ENCODE results near the gene AAGAB. TPM values are rescaled to one million over a fixed set of nuclear protein-coding genes. Genes with fewer than 3 reads are reported as not detected.

Gene AAGAB
- total and polyA plus RNA-seq, 2 donors (not counting 1 experiment from before 2014, with no cell fraction given): 55.8 to 62.5 TPM

GRCh38 chr15:67198157-67198754 lies 56.2 kb downstream of the AAGAB start:
- Histone ChIP-seq H3K27ac (ENCODE audit: insufficient read depth, low read length) (peak overlapping the region; percentile 43), H2AFZ (ENCODE audit: low read length) (no peak overlapping the region), H3K4me2 (ENCODE audit: extremely low read depth, insufficient read depth, low read length) (no peak overlapping the region), H3K79me2 (ENCODE audit: control insufficient read depth, insufficient read depth, low read length) (no peaks in the 10 kb centered on the region), H3K9ac (ENCODE audit: insufficient read depth, low read length) (no peak overlapping the region), H3K36me3 (ENCODE audit: control insufficient read depth, insufficient read depth, low read length) (peaks cover 11% of the 10 kb centered on the region), H3K9me3 (ENCODE audit: control insufficient read depth, insufficient read depth, low read depth, low read length) (no peaks in the 10 kb centered on the region), H4K20me1 (ENCODE audit: control insufficient read depth, extremely low read depth, insufficient read depth, low read length) (no peaks in the 10 kb centered on the region), H3K4me3 (replicated peaks in 1 of 4; ENCODE audit: control extremely low read depth in 1 of 4, insufficient read depth in 1 of 4, low read depth in 3 of 4, low read length in 4 of 4) (no peak overlapping the region), H3K4me1 (ENCODE audit: control insufficient read depth, extremely low read depth, insufficient read depth, low read length) (peaks cover 22% of the 10 kb centered on the region), H3K27me3 (ENCODE audit: control insufficient read depth, insufficient read depth, low read length) (no peaks in the 10 kb centered on the region)
- TF ChIP-seq EZH2 (IDR thresholded peaks at IDR 0.05; ENCODE audit: low read length, missing control alignments): no peak
- no peak for TF ChIP-seq CTCF (conservative IDR thresholded peaks at IDR 0.05 in 1 of 2, IDR thresholded peaks at IDR 0.05 in 1 of 2; ENCODE audit: low read depth in 1 of 2, low read length in 2 of 2)
- DNase-seq (ENCODE audit: low read depth in 2 of 2): no peak

GRCh38 chr15:67197364-67197695 lies 57.1 kb downstream of the AAGAB start:
- Histone ChIP-seq H2AFZ (ENCODE audit: low read length) (no peak overlapping the region), H3K79me2 (ENCODE audit: control insufficient read depth, insufficient read depth, low read length) (no peaks in the 10 kb centered on the region), H4K20me1 (ENCODE audit: control insufficient read depth, extremely low read depth, insufficient read depth, low read length) (no peaks in the 10 kb centered on the region), H3K9ac (ENCODE audit: insufficient read depth, low read length) (no peak overlapping the region), H3K27ac (ENCODE audit: insufficient read depth, low read length) (peak overlapping the region; percentile 69), H3K9me3 (ENCODE audit: control insufficient read depth, insufficient read depth, low read depth, low read length) (no peaks in the 10 kb centered on the region), H3K4me2 (ENCODE audit: extremely low read depth, insufficient read depth, low read length) (no peak overlapping the region), H3K27me3 (ENCODE audit: control insufficient read depth, insufficient read depth, low read length) (no peaks in the 10 kb centered on the region), H3K4me1 (ENCODE audit: control insufficient read depth, extremely low read depth, insufficient read depth, low read length) (peaks cover 27% of the 10 kb centered on the region), H3K36me3 (ENCODE audit: control insufficient read depth, insufficient read depth, low read length) (peaks cover 12% of the 10 kb centered on the region), H3K4me3 (replicated peaks in 1 of 4; ENCODE audit: control extremely low read depth in 1 of 4, insufficient read depth in 1 of 4, low read depth in 3 of 4, low read length in 4 of 4) (no peak overlapping the region)
- TF ChIP-seq CTCF (conservative IDR thresholded peaks at IDR 0.05 in 1 of 2, IDR thresholded peaks at IDR 0.05 in 1 of 2; ENCODE audit: low read depth in 1 of 2, low read length in 2 of 2): no peak
- TF ChIP-seq EZH2 (IDR thresholded peaks at IDR 0.05; ENCODE audit: low read length, missing control alignments): no peak
- no peak for DNase-seq (ENCODE audit: low read depth in 2 of 2)

- H3K9ac ChIP-seq (ENCODE audit: insufficient read depth, low read length): no peak overlapping the region
- peaks cover 17% of the 10 kb centered on the region for H3K36me3 ChIP-seq (ENCODE audit: control insufficient read depth, insufficient read depth, low read length)
These were observed 57.6 kb downstream of the AAGAB start for GRCh38 chr15:67196672-67197363.

More at GRCh38 chr15:67196672-67197363, 57.6 kb downstream of the AAGAB start:
- Histone ChIP-seq H4K20me1 (ENCODE audit: control insufficient read depth, extremely low read depth, insufficient read depth, low read length) (no peaks in the 10 kb centered on the region), H3K4me1 (ENCODE audit: control insufficient read depth, extremely low read depth, insufficient read depth, low read length) (peaks cover 29% of the 10 kb centered on the region), H3K4me3 (replicated peaks in 1 of 4; ENCODE audit: control extremely low read depth in 1 of 4, insufficient read depth in 1 of 4, low read depth in 3 of 4, low read length in 4 of 4) (no peak overlapping the region), H3K4me2 (ENCODE audit: extremely low read depth, insufficient read depth, low read length) (peak overlapping the region; percentile 29), H3K79me2 (ENCODE audit: control insufficient read depth, insufficient read depth, low read length) (no peaks in the 10 kb centered on the region), H3K27ac (ENCODE audit: insufficient read depth, low read length) (peak overlapping the region; percentile 69), H3K27me3 (ENCODE audit: control insufficient read depth, insufficient read depth, low read length) (no peaks in the 10 kb centered on the region), H2AFZ (ENCODE audit: low read length) (no peak overlapping the region), H3K9me3 (ENCODE audit: control insufficient read depth, insufficient read depth, low read depth, low read length) (no peaks in the 10 kb centered on the region)
- no peak for TF ChIP-seq EZH2 (IDR thresholded peaks at IDR 0.05; ENCODE audit: low read length, missing control alignments)
- no peak for TF ChIP-seq CTCF (conservative IDR thresholded peaks at IDR 0.05 in 1 of 2, IDR thresholded peaks at IDR 0.05 in 1 of 2; ENCODE audit: low read depth in 1 of 2, low read length in 2 of 2)
- peak; percentile 83 to 96 for DNase-seq (ENCODE audit: low read depth in 2 of 2)

Measured in fibroblast of lung (primary cell).